HepG2 (cell line): ENCODE data around the gene TBXAS1. TPM values are rescaled to one million over a fixed set of nuclear protein-coding genes. Genes with fewer than 3 reads are reported as not detected.

Experiments used
- ATAC-seq: fragments of 200-7000 bp; cut with Tn5 transposase; 3 replicates; pipeline ENCODE4 v1.9.1; 2020; ENCODE audit warnings: mild to moderate bottlenecking, moderate library complexity
- BruUV-seq: library from RNA; stranded (reverse); fragments of 400-500 nt; replicated peaks from 2 replicates; lab custom pipeline; 2021; lab: Mats Ljungman, UMichigan
- CTCF ChIA-PET: fragments of 300-600 bp; formaldehyde crosslinking; extraction: SDS; loops from one replicate; lab custom pipeline; 2021; ENCODE audit warnings: low total read pairs, inconsistent platforms, low intra/inter-chr PET ratio; lab: Yijun Ruan, JAX
- POLR2A ChIA-PET: fragments of 350-600 bp; sonication (Branson Sonifier 250); formaldehyde crosslinking; loops from one replicate; lab custom pipeline; 2020; ENCODE audit warnings: antibody characterized with exemption, inconsistent platforms; lab: Yijun Ruan, JAX
- DNase-seq: peaks from one replicate; pipeline ENCODE4 v3.0.0-alpha.2; 2015; ENCODE audit warnings: low spot score
- FAIRE-seq: peaks from 3 replicates; lab custom pipeline; 2011; peaks lifted over from hg19 to GRCh38; lab: Jason Lieb, UNC
- H2AFZ ChIP-seq: one replicate; pipeline ENCODE4 v1.6.1; 2011; ENCODE audit warnings: low read length, inconsistent platforms
- H3K27ac ChIP-seq: fragments of 300-600 bp; 3 replicates; pipeline ENCODE4 v1.8.0; 2011; ENCODE audit warnings: mixed run types, mild to moderate bottlenecking, mixed read lengths, low read length, inconsistent platforms; ENCODE audit not compliant: insufficient read depth; ENCODE audit errors: extremely low read length
- H3K27me3 ChIP-seq, 2 experiments: fragments of 200-600 bp in 1 of 2; 2 replicates in 1 of 2; 3 replicates in 1 of 2; pipeline versions ENCODE4 v1.6.0 to v1.8.0; 2011; ENCODE audit warnings: low read length in 2 of 2, mild to moderate bottlenecking in 2 of 2, moderate library complexity in 2 of 2, inconsistent platforms in 1 of 2; ENCODE audit not compliant: insufficient read depth in 2 of 2, control insufficient read depth in 1 of 2
- H3K36me3 ChIP-seq, 2 experiments: fragments of 200-600 bp in 1 of 2; replicated peaks in 1 of 2; 2 replicates in 1 of 2; 3 replicates in 1 of 2; pipeline versions ENCODE4 v1.5.1 to v1.8.0; 2011; ENCODE audit warnings: low read length in 2 of 2, inconsistent platforms in 1 of 2; ENCODE audit not compliant: insufficient read depth in 2 of 2, control insufficient read depth in 1 of 2
- H3K4me1 ChIP-seq: 2 replicates; pipeline ENCODE4 v1.5.1; 2012; ENCODE audit warnings: low read length, inconsistent platforms; ENCODE audit not compliant: insufficient read depth
- H3K4me2 ChIP-seq: 2 replicates; pipeline ENCODE4 v1.6.0; 2011; ENCODE audit warnings: low read depth, low read length, inconsistent platforms
- H3K4me3 ChIP-seq, 3 experiments: fragments of 200-600 bp in 1 of 3; sonication (generic), shearing (Covaris generic) in 1 of 3; replicated peaks in 1 of 3; 2 replicates each; pipeline ENCODE4 v1.5.1; 2011 to 2016; ENCODE audit warnings: low read length in 3 of 3, inconsistent platforms in 2 of 3, low read depth in 2 of 3, mild to moderate bottlenecking in 2 of 3, control low read depth in 1 of 3, mixed read lengths in 1 of 3; ENCODE audit not compliant: insufficient read depth in 1 of 3
- H3K79me2 ChIP-seq: one replicate; pipeline ENCODE4 v1.6.1; 2011; ENCODE audit warnings: low read length, inconsistent platforms; ENCODE audit not compliant: insufficient read depth
- H3K9ac ChIP-seq: 2 replicates; pipeline ENCODE4 v1.6.0; 2011; ENCODE audit warnings: mild to moderate bottlenecking, low read depth, low read length, inconsistent platforms; ENCODE audit not compliant: insufficient read depth
- H3K9me3 ChIP-seq: 2 replicates; pipeline ENCODE4 v1.5.1; 2012; ENCODE audit warnings: mild to moderate bottlenecking, low read length
- H4K20me1 ChIP-seq: 2 replicates; pipeline ENCODE4 v1.6.0; 2011; ENCODE audit warnings: inconsistent platforms, mild to moderate bottlenecking, low read length, moderate library complexity; ENCODE audit not compliant: insufficient read depth
- RFXANK ChIP-seq: IDR thresholded peaks from 2 replicates; pipeline ENCODE4 v1.6.1; 2016
- ZIK1 ChIP-seq: sonication (generic); formaldehyde crosslinking; IDR thresholded peaks from 2 replicates; pipeline ENCODE4 v1.5.0; 2020; ENCODE audit warnings: mild to moderate bottlenecking, low read depth, missing genetic modification reagents, borderline replicate concordance
- ZNF589 ChIP-seq: sonication (generic); formaldehyde crosslinking; conservative IDR thresholded peaks from 2 replicates; pipeline ENCODE4 v1.8.0; 2022; ENCODE audit warnings: mild to moderate bottlenecking, moderate library complexity, missing genetic modification reagents
- ZNF691 ChIP-seq: sonication (generic); formaldehyde crosslinking; IDR thresholded peaks from 2 replicates; pipeline ENCODE4 v1.4.0; 2020; ENCODE audit warnings: missing genetic modification reagents, low read depth, mild to moderate bottlenecking, borderline replicate concordance
- ZNF782 ChIP-seq: sonication (generic); formaldehyde crosslinking; IDR thresholded peaks from 2 replicates; pipeline ENCODE4 v1.4.0; 2020; ENCODE audit warnings: missing genetic modification reagents, mild to moderate bottlenecking, borderline replicate concordance
- ZUFSP ChIP-seq: sonication (generic); formaldehyde crosslinking; IDR thresholded peaks from 2 replicates; pipeline ENCODE4 v1.9.0; 2021; ENCODE audit warnings: missing genetic modification reagents, mild to moderate bottlenecking, borderline replicate concordance
- WGBS: methylation state at CpG from one replicate; pipeline ENCODE4 v1.1.6; 2017; ENCODE audit warnings: low lambda C conversion rate; 5-methylcytosine and 5-hydroxymethylcytosine counted together
- in situ Hi-C: cut with HindIII; loops from 2 replicates; pipeline ENCODE4 v1.10.0; 2017; ENCODE audit warnings: low pct_unique_long_range_greater_than_20kb; ENCODE audit not compliant: extremely low pct_ligation_motif_present
- intact Hi-C: fragments of 100-400 bp; cut with micrococcal nuclease; formaldehyde crosslinking; loops from one replicate; pipeline ENCODE4 v1.10.0; 2022; ENCODE audit not compliant: unreplicated experiment
- polyA plus RNA-seq, 8 experiments: library from polyadenylated mRNA; depleted of rRNA in 3 of 8; stranded (reverse) in 7 of 8; unstranded in 1 of 8; fragments of >200 nt; fragmentation: Illumina TruSeq in 4 of 8; extraction: Trizol in 4 of 8; gene quantifications; 2 replicates each; pipeline versions ENCODE4 v1.2.1 to v1.2.3, GENCODE V29; 2011 to 2016; ENCODE audit warnings: low read depth in 4 of 8, missing spikeins in 1 of 8, mixed read lengths in 1 of 8; ENCODE audit not compliant: insufficient read depth in 1 of 8
- total RNA-seq, 5 experiments: library from RNA; depleted of rRNA; stranded (reverse); fragments of >200 nt; fragmentation: Illumina TruSeq; extraction: Trizol; gene quantifications; 2 replicates each; pipeline ENCODE4 v1.2.3, GENCODE V29; 2016; ENCODE audit warnings: low read depth in 1 of 5
- TF ChIP-seq, protein P1 (sequence below): IDR thresholded peaks from 2 replicates; pipeline ENCODE4 v1.6.1; 2016; ENCODE audit warnings: low read depth, missing genetic modification reagents, missing compliant biosample characterization

Gene TBXAS1
- total and polyA plus RNA-seq, 2 of the 13 experiments (the other 11 are each of a cell fraction or from before 2014, with no cell fraction given) = 4.0 to 4.9 TPM

- WGBS = 100% methylated on average over 7 of the region's 7 CpGs
- 0 out of 5 replicates have a peak, but pooled peaks cover 1 to 2% of the 10 kb centered on the region in 2 experiments for H3K36me3 ChIP-seq
- ChIA-PET CTCF (no interaction called here), POLR2A (no interaction called here)
- FAIRE-seq = no peak
- no peak for DNase-seq
- intact Hi-C loops (no loop called here), in situ Hi-C loops (no loop called here)
- H3K9me3 ChIP-seq = no peaks in the 10 kb centered on the region
- H3K9ac ChIP-seq = no peak overlapping the region
- BruUV-seq = no TSS peak
- H4K20me1 ChIP-seq = no peaks in the 10 kb centered on the region
- no peaks in the 10 kb centered on the region for H3K27me3 ChIP-seq
- no peaks in the 10 kb centered on the region for H3K4me1 ChIP-seq
- H3K79me2 ChIP-seq = no peaks in the 10 kb centered on the region
- no peak overlapping the region for H3K4me2 ChIP-seq
- no peak for ATAC-seq
- no peak overlapping the region for H3K27ac ChIP-seq
- no peak overlapping the region for H3K4me3 ChIP-seq
- no peak overlapping the region for H2AFZ ChIP-seq
- no peak for TF ChIP-seq ZNF782 (CRISPR knock-in tag)
- no peak for TF ChIP-seq ZIK1
- no peak for TF ChIP-seq ZUFSP (CRISPR knock-in tag)
- no peak for TF ChIP-seq RFXANK
- TF ChIP-seq, protein P1, sequence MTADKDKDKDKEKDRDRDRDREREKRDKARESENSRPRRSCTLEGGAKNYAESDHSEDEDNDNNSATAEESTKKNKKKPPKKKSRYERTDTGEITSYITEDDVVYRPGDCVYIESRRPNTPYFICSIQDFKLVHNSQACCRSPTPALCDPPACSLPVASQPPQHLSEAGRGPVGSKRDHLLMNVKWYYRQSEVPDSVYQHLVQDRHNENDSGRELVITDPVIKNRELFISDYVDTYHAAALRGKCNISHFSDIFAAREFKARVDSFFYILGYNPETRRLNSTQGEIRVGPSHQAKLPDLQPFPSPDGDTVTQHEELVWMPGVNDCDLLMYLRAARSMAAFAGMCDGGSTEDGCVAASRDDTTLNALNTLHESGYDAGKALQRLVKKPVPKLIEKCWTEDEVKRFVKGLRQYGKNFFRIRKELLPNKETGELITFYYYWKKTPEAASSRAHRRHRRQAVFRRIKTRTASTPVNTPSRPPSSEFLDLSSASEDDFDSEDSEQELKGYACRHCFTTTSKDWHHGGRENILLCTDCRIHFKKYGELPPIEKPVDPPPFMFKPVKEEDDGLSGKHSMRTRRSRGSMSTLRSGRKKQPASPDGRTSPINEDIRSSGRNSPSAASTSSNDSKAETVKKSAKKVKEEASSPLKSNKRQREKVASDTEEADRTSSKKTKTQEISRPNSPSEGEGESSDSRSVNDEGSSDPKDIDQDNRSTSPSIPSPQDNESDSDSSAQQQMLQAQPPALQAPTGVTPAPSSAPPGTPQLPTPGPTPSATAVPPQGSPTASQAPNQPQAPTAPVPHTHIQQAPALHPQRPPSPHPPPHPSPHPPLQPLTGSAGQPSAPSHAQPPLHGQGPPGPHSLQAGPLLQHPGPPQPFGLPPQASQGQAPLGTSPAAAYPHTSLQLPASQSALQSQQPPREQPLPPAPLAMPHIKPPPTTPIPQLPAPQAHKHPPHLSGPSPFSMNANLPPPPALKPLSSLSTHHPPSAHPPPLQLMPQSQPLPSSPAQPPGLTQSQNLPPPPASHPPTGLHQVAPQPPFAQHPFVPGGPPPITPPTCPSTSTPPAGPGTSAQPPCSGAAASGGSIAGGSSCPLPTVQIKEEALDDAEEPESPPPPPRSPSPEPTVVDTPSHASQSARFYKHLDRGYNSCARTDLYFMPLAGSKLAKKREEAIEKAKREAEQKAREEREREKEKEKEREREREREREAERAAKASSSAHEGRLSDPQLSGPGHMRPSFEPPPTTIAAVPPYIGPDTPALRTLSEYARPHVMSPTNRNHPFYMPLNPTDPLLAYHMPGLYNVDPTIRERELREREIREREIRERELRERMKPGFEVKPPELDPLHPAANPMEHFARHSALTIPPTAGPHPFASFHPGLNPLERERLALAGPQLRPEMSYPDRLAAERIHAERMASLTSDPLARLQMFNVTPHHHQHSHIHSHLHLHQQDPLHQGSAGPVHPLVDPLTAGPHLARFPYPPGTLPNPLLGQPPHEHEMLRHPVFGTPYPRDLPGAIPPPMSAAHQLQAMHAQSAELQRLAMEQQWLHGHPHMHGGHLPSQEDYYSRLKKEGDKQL (CRISPR knock-in tag) = no peak
- no peak for TF ChIP-seq ZNF691 (CRISPR knock-in tag)
- TF ChIP-seq ZNF589 = no peak
These were observed 37.7 kb upstream of the TBXAS1 start for GRCh38 chr7:139791316-139791715.
